Activated CD4-positive, alpha-beta memory T cell treated with anti-CD3 and anti-CD28 coated beads for 36 hours (primary cell): ENCODE data around the gene ATP6AP1. TPM values are rescaled to one million over a fixed set of nuclear protein-coding genes. Genes with fewer than 3 reads are reported as not detected.
"Not testable (repeated sequence)": the region's sequence is repeated elsewhere in the genome, so short reads cannot be mapped to it uniquely, and the experiment has no call there.

ENCODE experiments used
- CTCF ChIA-PET: fragments of 350-600 bp; sonication (Branson Sonifier 250); formaldehyde crosslinking; loops from one replicate; lab custom pipeline; 2021; ENCODE audit warnings: antibody characterized with exemption, inconsistent platforms; lab: Charles Lee
- POLR2A ChIA-PET: fragments of 350-600 bp; sonication (Branson Sonifier 250); formaldehyde crosslinking; loops from one replicate; lab custom pipeline; 2021; ENCODE audit warnings: antibody characterized with exemption; lab: Charles Lee
- DNase-seq: peaks from one replicate; pipeline ENCODE4 v3.0.0-alpha.2; 2020
- H3K27ac Mint-ChIP-seq: one replicate; pipeline ENCODE4 v1.8.0; 2021; ENCODE audit warnings: mixed read lengths
- H3K27me3 Mint-ChIP-seq: one replicate; pipeline ENCODE4 v1.8.0; 2021; ENCODE audit warnings: mixed read lengths
- H3K36me3 Mint-ChIP-seq: one replicate; pipeline ENCODE4 v1.8.0; 2021; ENCODE audit warnings: mixed read lengths
- H3K4me1 Mint-ChIP-seq: one replicate; pipeline ENCODE4 v1.8.0; 2021; ENCODE audit warnings: low read depth, mixed read lengths
- H3K4me3 Mint-ChIP-seq: one replicate; pipeline ENCODE4 v1.8.0; 2021; ENCODE audit warnings: mild to moderate bottlenecking, mixed read lengths
- H3K9me3 Mint-ChIP-seq: one replicate; pipeline ENCODE4 v1.8.0; 2021; ENCODE audit warnings: mixed read lengths
- intact Hi-C: fragments of 100-400 bp; cut with micrococcal nuclease; formaldehyde crosslinking; loops from one replicate; pipeline ENCODE4 v1.15.1; 2023
- total RNA-seq, 2 experiments: library from RNA; stranded (reverse); gene quantifications; one replicate each; pipeline ENCODE4 v1.2.3, GENCODE V29; 2021

Gene ATP6AP1
- total RNA-seq, 2 experiments from 2014 or later: 30.8 to 31.6 TPM

- DNase-seq, H3K9me3 Mint-ChIP-seq, POLR2A ChIA-PET, intact Hi-C loops, H3K36me3 Mint-ChIP-seq, CTCF ChIA-PET, H3K4me1 Mint-ChIP-seq, H3K27me3 Mint-ChIP-seq, H3K27ac Mint-ChIP-seq, H3K4me3 Mint-ChIP-seq: not testable (repeated sequence)
Observed at GRCh38 chrX:154388649-154389048, 39.8 kb upstream of the ATP6AP1 start.

GRCh38 chrX:154389812-154390747 is 38.4 kb upstream of the ATP6AP1 start:
- H3K27me3 Mint-ChIP-seq, H3K4me3 Mint-ChIP-seq, POLR2A ChIA-PET, H3K4me1 Mint-ChIP-seq, H3K36me3 Mint-ChIP-seq, H3K9me3 Mint-ChIP-seq, intact Hi-C loops, CTCF ChIA-PET, H3K27ac Mint-ChIP-seq, DNase-seq: not testable (repeated sequence)

- peaks cover 33% of the 10 kb centered on the region for H3K36me3 Mint-ChIP-seq
- POLR2A ChIA-PET, H3K27me3 Mint-ChIP-seq, H3K9me3 Mint-ChIP-seq, DNase-seq, H3K4me3 Mint-ChIP-seq, H3K4me1 Mint-ChIP-seq, H3K27ac Mint-ChIP-seq: not testable (repeated sequence)
- CTCF ChIA-PET: interaction anchor here (0.7 kb wide), 1 partner anchor 22 kb away, joined by 3 read pairs; no protein-coding TSS in a partner anchor
- intact Hi-C loops: loop anchor here (5.0 kb wide), 2 partner anchors 41 to 469 kb away; partner anchors contain the start of genes ARHGAP4 and GDI1
Observed at GRCh38 chrX:154396363-154396762, 32.1 kb upstream of the ATP6AP1 start.

GRCh38 chrX:154396973-154397887 is 31.2 kb upstream of the ATP6AP1 start:
- H3K9me3 Mint-ChIP-seq: no peaks in the 10 kb centered on the region
- ChIA-PET CTCF (interaction anchor here (1.2 to 3.6 kb wide), 4 partner anchors 15 to 61 kb away, joined by 3 to 17 read pairs (median 6); partner anchors contain the start of gene FLNA), POLR2A (interaction anchor here (0.6 to 6.2 kb wide), 11 partner anchors 14 to 104 kb away, joined by 3 to 35 read pairs (median 4); partner anchors contain the start of genes SLC10A3 and TAFAZZIN)
- H3K36me3 Mint-ChIP-seq: peaks cover 34% of the 10 kb centered on the region
- intact Hi-C loops: loop anchor here (5.0 kb wide), 2 partner anchors 40 to 470 kb away; partner anchors contain the start of genes ARHGAP4 and GDI1
- H3K27me3 Mint-ChIP-seq: no peaks in the 10 kb centered on the region
- peak overlapping the region; percentile 100 for H3K27ac Mint-ChIP-seq
- peaks cover 7% of the 10 kb centered on the region for H3K4me1 Mint-ChIP-seq
- peak overlapping the region; percentile 91 for H3K4me3 Mint-ChIP-seq
- peak; percentile 75 for DNase-seq

- Mint-ChIP-seq H3K27me3 (no peaks in the 10 kb centered on the region), H3K4me3 (peak within 1 kb of the TSS; percentile 91), H3K27ac (peak within 1 kb of the TSS; percentile 100), H3K9me3 (no peaks in the 10 kb centered on the region), H3K36me3 (peaks cover 34% of the 10 kb centered on the region), H3K4me1 (peaks cover 7% of the 10 kb centered on the region)
- intact Hi-C loops: loop anchor here (5.0 kb wide), 2 partner anchors 39 to 471 kb away; partner anchors contain the start of genes ARHGAP4 and GDI1
- peak; percentile 95 for DNase-seq
- ChIA-PET CTCF (interaction anchor here (0.7 to 3.6 kb wide), 8 partner anchors 12 to 134 kb away, joined by 3 to 17 read pairs (median 4); partner anchors contain the start of genes FLNA and SLC10A3), POLR2A (interaction anchor here (0.5 to 6.2 kb wide), 17 partner anchors 10 to 145 kb away, joined by 3 to 35 read pairs (median 3); partner anchors contain the start of genes SLC10A3 and TAFAZZIN)
Observed at GRCh38 chrX:154397888-154398667, 30.4 kb upstream of the ATP6AP1 start, which contains the start of gene RPL10. RPL10 (plus strand) TSS chrX:154398377; CDS start chrX:154398520, 143 bp downstream.

- POLR2A ChIA-PET: interaction anchor here (0.5 to 6.2 kb wide), 15 partner anchors 10 to 432 kb away, joined by 3 to 35 read pairs (median 3); partner anchors contain the start of genes EMD, SLC10A3 and TAFAZZIN
- intact Hi-C loops: loop anchor here (5.0 kb wide), 2 partner anchors 38 to 472 kb away; partner anchors contain the start of genes ARHGAP4 and GDI1
Observed at GRCh38 chrX:154398668-154399526, 29.6 kb upstream of the ATP6AP1 start.

GRCh38 chrX:154399527-154400368 is 28.7 kb upstream of the ATP6AP1 start:
- peak; percentile 58 for DNase-seq
- Mint-ChIP-seq H3K36me3 (peaks cover 34% of the 10 kb centered on the region), H3K4me3 (peak overlapping the region; percentile 91), H3K27ac (peak overlapping the region; percentile 100), H3K27me3 (no peaks in the 10 kb centered on the region), H3K4me1 (peaks cover 7% of the 10 kb centered on the region), H3K9me3 (no peaks in the 10 kb centered on the region)
- ChIA-PET CTCF (interaction anchor here (1.3 to 3.6 kb wide), 3 partner anchors 13 to 78 kb away, joined by 3 to 17 read pairs (median 8); partner anchors contain the start of gene FLNA), POLR2A (interaction anchor here (0.8 to 6.2 kb wide), 7 partner anchors 9 to 433 kb away, joined by 3 to 35 read pairs (median 4); partner anchors contain the start of genes SLC10A3 and TAFAZZIN)
- intact Hi-C loops: loop anchor here (5.0 kb wide), 2 partner anchors 38 to 472 kb away; partner anchors contain the start of genes ARHGAP4 and GDI1

More at GRCh38 chrX:154398668-154399526, 29.6 kb upstream of the ATP6AP1 start:
- CTCF ChIA-PET: interaction anchor here (0.7 to 3.6 kb wide), 9 partner anchors 11 to 133 kb away, joined by 3 to 17 read pairs (median 4); partner anchors contain the start of genes FLNA and SLC10A3
- peaks cover 34% of the 10 kb centered on the region for H3K36me3 Mint-ChIP-seq
- H3K4me3 Mint-ChIP-seq: peak overlapping the region; percentile 91
- H3K27ac Mint-ChIP-seq: peak overlapping the region; percentile 100
- peak; percentile 90 for DNase-seq
- H3K27me3 Mint-ChIP-seq: no peaks in the 10 kb centered on the region
- H3K4me1 Mint-ChIP-seq: peaks cover 7% of the 10 kb centered on the region
- no peaks in the 10 kb centered on the region for H3K9me3 Mint-ChIP-seq

- H3K4me1 Mint-ChIP-seq, H3K27me3 Mint-ChIP-seq, intact Hi-C loops, H3K9me3 Mint-ChIP-seq, DNase-seq: not testable (repeated sequence)
- H3K27ac Mint-ChIP-seq: peak overlapping the region; percentile 100
- peak overlapping the region; percentile 91 for H3K4me3 Mint-ChIP-seq
- CTCF ChIA-PET: interaction anchor here (2.8 to 3.6 kb wide), 2 partner anchors 12 to 27 kb away, joined by 8 to 17 read pairs; partner anchors contain the start of gene FLNA
- H3K36me3 Mint-ChIP-seq: peaks cover 34% of the 10 kb centered on the region
- POLR2A ChIA-PET: interaction anchor here (2.0 to 6.2 kb wide), 3 partner anchors 11 to 89 kb away, joined by 8 to 35 read pairs (median 11); partner anchors contain the start of genes SLC10A3 and TAFAZZIN
Observed at GRCh38 chrX:154400369-154400817, 28.1 kb upstream of the ATP6AP1 start.
